ENCODE data around the gene APOL2.

APOL2 gene

GRCh38 chr22:36221799-36222751 lies 17.3 kb downstream of the APOL2 start:
- peak; percentile 65 for TF ChIP-seq CTCF (IDR thresholded peaks at IDR 0.05; ENCODE audit: insufficient read depth, low read length, missing control alignments)
- DNase-seq (ENCODE audit: low read depth, low spot score), result no peak
- ChIA-PET POLR2A (no interaction called here), CTCF (interaction anchor here (0.9 to 1.2 kb wide), 4 partner anchors 11 to 70 kb away, joined by 3 read pairs; no protein-coding TSS in a partner anchor)
- no peak overlapping the region for H3K4me3 ChIP-seq (ENCODE audit: low read depth, low read length)

GRCh38 chr22:36220451-36220921 lies 18.8 kb downstream of the APOL2 start:
- CTCF ChIA-PET, result interaction anchor here (0.6 to 1.3 kb wide), 6 partner anchors 11 to 266 kb away, joined by 3 read pairs; partner anchors contain the start of gene APOL2
- no peak for TF ChIP-seq CTCF (IDR thresholded peaks at IDR 0.05; ENCODE audit: insufficient read depth, low read length, missing control alignments)
- no peak for DNase-seq (ENCODE audit: low read depth, low spot score)
- POLR2A ChIA-PET, result no interaction called here
- no peak overlapping the region for H3K4me3 ChIP-seq (ENCODE audit: low read depth, low read length)

- ChIA-PET POLR2A (no interaction called here), CTCF (interaction anchor here (1.3 kb wide), 1 partner anchor 10 kb away, joined by 4 read pairs; no protein-coding TSS in a partner anchor)
- TF ChIP-seq CTCF (IDR thresholded peaks at IDR 0.05; ENCODE audit: insufficient read depth, low read length, missing control alignments), result no peak
- H3K4me3 ChIP-seq (ENCODE audit: low read depth, low read length), result no peak overlapping the region
- DNase-seq (ENCODE audit: low read depth, low spot score), result no peak
Observed at GRCh38 chr22:36218648-36219193, 20.6 kb downstream of the APOL2 start.

- ChIA-PET POLR2A (no interaction called here), CTCF (interaction anchor here (1.1 to 2.5 kb wide), 4 partner anchors 8 to 23 kb away, joined by 3 to 17 read pairs (median 4); partner anchors contain the start of gene APOL2)
- no peak for DNase-seq (ENCODE audit: low read depth, low spot score)
- no peak overlapping the region for H3K4me3 ChIP-seq (ENCODE audit: low read depth, low read length)
- no peak for TF ChIP-seq CTCF (IDR thresholded peaks at IDR 0.05; ENCODE audit: insufficient read depth, low read length, missing control alignments)
Observed at GRCh38 chr22:36215981-36216380, 23.3 kb downstream of the APOL2 start.

GRCh38 chr22:36213586-36213985 lies 25.7 kb downstream of the APOL2 start:
- DNase-seq (ENCODE audit: low read depth, low spot score), result no peak
- ChIA-PET POLR2A (no interaction called here), CTCF (no interaction called here)
- no peak overlapping the region for H3K4me3 ChIP-seq (ENCODE audit: low read depth, low read length)
- no peak for TF ChIP-seq CTCF (IDR thresholded peaks at IDR 0.05; ENCODE audit: insufficient read depth, low read length, missing control alignments)

GRCh38 chr22:36212901-36213300 lies 26.4 kb downstream of the APOL2 start:
- DNase-seq (ENCODE audit: low read depth, low spot score), result no peak
- CTCF ChIA-PET, result interaction anchor here (1.5 to 1.9 kb wide), 3 partner anchors 27 to 274 kb away, joined by 4 to 8 read pairs (median 6); partner anchors contain the start of gene APOL2

More at GRCh38 chr22:36212901-36213300, 26.4 kb downstream of the APOL2 start:
- no peak overlapping the region for H3K4me3 ChIP-seq (ENCODE audit: low read depth, low read length)
- POLR2A ChIA-PET, result no interaction called here
- no peak for TF ChIP-seq CTCF (IDR thresholded peaks at IDR 0.05; ENCODE audit: insufficient read depth, low read length, missing control alignments)

Measured in AG04449 (cell line).